HG02678 (cell line): Measurements from ENCODE around the gene ERCC6L2.

ENCODE experiments used
- ATAC-seq: cut with Tn5 transposase; IDR thresholded peaks from one replicate; pipeline ENCODE4 v1.9.1; 2021; ENCODE audit warnings: mild to moderate bottlenecking, moderate library complexity; ENCODE audit not compliant: unreplicated experiment

Gene ERCC6L2

DNA sequence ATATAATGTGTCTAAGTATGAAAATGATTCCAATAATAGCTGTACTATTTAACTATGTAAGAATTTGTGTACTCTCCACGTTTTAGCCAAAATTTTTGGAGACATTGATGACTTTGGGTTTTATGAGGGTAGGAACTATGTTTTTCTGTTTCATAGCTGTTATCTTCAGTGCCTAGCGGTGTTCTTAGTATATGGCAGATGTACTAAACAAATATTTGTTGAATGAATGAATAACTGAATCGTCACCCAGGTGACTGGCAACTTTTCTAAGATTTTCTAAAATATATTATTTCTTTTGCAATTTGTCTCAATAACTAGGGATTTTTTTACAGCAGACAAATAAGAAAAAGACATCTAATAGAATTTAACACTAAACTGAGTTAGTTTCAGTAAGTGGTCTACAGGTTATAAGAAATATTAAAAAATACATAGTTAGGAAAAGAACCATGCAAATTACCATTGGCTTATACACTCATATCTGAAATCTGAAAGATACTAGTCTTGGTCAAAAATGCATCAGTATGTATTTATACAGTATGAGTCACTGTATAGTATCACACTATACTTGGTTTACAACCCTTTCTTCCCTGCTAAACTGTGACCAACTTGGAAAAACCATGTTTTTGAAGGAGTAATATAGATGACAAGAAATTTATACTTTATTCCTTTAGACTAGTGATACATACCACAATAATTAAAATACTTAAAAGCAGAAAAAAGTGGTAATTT is 10.5 kb upstream of the ERCC6L2 start:
- no peak for ATAC-seq

DNA sequence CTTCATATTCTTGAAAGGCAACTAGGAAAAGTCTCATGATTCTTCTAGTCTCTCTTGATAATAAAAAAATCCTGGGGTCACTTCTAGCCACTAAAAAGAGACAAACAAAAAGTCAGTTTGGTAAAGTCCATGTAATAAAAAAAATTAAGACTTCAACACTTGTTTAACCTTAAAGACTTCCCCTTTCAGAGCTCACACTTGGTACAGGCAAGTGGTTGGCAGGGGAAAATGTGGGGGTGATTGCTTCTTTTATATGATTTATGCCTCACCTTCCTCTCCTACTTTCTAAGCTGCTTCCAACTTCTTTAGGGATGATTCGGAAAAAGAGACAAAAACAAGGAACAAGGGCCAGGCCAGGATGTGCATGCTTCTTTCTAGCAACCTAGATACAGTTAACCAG is 5.1 kb upstream of the ERCC6L2 start:
- ATAC-seq: no peak

DNA sequence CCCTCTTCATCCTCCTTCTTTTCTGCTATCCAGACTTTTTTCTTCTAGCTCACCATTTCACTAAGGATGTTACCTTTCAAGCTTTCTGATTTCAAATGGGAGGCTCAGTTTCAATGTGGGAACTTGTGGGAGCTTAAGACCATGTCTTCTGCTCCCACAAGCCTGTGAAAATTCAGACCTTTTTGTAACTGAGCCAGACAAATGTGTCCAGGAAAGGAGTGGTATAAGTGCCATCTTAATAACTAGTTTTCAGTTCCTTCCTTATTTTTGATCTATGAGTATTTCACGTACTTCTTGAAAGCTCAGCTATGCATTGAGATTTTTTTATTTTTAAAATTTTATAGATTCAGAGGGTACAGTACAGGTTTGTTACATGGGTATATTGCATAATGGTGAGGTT is 4.6 kb upstream of the ERCC6L2 start:
- no peak for ATAC-seq

DNA sequence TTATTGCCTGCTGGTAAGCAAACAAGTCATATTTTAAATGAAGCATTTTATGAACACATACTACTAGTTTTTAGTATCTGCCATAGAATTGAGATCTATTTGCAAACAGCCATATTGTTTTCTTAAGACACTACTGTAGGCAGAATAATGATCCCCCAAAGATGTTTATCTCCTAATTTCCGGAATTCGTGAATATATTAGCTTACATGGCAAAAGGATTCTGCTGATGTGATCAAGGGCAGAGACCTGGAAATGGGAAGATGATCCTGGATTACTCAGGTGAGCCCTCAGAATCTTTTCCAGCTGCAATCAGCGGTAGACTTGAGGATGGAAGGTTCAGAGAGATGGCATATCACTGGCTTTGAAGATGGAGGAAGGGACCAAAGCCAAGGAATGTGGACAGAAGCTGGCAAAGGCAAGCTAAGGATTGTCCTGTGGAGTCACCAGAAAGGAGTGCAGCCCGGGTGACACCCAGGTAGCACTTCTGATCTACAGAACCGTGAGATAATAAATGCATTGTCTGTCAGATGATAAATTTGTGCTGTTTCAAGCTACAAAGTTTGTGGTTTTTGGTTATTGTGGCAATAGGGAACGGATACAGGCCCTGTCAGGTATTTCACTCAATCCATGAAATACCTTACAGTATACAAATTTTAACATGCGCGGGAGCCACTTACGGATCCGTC is 1.0 kb upstream of the ERCC6L2 start:
- no peak for ATAC-seq

DNA sequence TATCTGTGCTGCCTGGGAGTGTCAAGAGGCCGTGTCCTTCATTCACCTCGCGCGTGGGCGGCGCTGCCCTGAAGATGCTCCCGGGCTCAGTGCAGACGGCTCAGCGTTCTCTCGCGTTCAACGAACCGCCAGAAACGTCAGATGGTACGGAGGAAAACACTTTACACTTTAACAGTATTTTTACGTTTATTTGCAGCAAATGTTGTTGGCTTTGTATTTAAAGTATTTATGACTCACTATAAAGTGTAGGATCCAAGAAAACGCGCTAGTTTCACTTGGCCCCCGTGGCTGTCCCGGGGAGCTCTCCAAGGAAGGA is 544 bp upstream of the ERCC6L2 start:
- no peak for ATAC-seq

DNA sequence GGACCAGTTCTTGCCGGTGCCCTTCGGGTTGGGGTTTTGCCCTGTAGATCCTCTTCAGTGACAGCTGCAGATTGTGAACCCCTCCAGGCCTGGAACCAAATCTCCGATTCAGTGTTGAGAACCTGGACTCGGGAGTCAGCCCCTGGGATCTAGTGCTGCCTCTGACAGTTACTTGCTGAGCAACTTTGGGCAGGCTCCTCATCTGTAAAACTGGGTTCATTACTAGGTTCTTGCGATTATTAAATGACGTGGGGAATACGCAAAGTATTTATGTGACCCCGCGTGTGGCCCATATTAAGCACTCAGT is 600 bp downstream of the ERCC6L2 start:
- ATAC-seq: no peak

DNA sequence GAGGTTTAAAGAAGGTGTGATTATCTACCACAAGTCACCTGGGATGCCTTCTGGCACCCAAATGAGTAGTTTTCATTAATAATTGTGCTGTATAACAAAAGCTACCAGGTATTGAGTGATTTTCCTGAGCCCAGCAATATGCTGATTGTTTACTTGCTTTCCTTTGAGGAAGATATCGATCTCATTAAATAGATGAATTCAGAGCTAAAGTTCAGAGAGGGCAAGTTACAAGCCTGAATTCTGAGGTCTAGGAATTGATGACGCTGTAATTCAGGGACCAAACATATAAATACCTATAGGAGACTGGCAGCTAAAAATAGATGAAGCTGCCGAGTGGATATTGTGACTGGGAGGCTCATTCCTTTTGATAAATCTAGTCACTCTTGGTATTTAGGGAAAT is 1.1 kb downstream of the ERCC6L2 start:
- no peak for ATAC-seq

DNA sequence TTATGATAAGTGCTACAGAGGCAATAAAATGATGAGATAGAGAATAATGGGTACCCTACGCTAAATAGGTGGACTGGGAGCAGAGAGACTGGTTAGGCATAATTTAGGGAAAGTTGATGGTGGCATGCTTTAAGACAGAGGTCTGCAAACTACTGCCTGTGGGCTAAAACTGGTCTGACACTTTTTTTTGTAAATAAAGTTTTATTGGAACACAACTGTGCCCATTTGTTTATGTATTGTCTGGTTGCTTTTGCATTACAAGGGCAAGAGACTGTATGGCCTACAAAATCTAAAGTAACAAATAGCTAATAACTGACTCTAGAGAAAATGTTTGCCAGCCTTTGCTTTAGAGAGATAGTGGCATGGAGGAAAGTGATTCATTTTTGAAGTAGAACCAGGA is 2.5 kb downstream of the ERCC6L2 start:
- no peak for ATAC-seq

DNA sequence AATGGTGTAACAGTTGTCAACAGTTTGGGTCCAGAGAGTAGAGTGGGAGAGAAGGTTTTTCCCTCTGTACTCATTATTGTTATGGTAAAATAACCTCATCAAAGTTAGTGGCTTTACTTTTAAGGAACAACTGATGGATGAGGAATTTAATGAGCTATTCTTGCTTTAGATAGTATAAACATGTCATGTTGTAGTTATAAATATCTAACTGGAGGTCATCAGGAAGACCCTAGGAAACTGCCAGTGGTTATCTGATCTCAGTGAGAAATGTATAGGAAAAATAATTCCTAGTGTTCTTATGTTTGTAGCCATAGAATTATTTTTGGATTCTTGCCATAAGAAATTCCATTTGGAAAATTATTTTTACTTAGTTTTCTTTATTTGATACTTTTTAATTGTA is 4.1 kb downstream of the ERCC6L2 start:
- ATAC-seq: no peak

DNA sequence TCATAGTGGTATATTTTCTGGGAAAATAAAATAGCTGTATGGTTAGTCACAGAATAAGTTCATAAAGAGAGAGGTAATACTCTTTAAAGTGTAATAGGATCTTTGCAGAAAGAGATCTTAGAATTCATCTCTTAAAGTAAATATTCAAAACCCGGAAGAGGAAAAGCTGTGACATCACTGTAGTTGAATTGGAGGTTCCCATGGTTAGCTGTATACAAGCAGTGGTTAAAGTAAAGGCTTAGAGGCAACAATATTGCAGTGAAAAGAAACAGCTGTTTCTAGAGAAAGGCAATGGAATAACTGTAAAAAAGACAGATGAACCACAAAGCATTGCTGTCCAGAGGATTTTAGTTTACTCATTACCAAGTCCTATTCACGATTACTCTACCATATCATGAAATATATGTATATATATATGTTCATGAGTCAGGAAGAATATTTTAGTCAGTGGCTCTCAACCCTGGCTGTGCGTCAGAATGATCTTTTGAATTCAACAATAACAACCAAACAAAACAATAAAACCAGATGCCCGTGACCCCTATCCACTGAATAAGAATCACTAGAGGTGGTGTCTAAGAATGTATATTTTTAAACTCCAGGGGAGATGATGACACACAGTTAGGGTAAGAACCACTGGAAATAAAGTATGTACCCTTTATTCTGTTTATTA is 4.7 kb downstream of the ERCC6L2 start:
- ATAC-seq: no peak

DNA sequence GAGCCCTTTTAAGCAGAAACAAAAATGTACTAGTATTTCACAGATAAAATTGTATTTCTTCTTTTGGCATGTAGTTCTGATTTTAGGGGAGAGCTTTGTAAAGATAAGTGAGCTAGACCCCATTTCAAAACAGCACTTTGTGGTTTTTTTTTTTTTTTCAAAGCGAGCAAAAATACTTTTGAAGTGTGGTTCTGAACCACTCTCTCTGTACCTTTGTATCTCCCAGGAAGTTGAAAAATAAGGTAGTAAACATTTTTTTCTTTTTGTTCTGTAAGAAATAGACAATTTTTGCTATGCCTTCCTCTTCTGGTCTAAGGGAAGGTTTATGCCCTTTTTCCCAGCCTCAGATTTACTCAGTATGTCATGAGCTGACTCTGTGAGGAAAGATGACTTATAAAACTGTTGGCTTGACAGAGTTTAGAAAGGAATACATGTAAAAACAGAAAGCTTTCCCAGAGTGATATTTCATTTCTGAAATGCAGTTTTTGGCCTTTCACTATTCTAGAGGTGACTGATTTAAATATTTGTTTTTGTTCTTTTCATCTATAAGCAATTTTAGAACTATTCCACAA is 12.5 kb downstream of the ERCC6L2 start:
- no peak for ATAC-seq

DNA sequence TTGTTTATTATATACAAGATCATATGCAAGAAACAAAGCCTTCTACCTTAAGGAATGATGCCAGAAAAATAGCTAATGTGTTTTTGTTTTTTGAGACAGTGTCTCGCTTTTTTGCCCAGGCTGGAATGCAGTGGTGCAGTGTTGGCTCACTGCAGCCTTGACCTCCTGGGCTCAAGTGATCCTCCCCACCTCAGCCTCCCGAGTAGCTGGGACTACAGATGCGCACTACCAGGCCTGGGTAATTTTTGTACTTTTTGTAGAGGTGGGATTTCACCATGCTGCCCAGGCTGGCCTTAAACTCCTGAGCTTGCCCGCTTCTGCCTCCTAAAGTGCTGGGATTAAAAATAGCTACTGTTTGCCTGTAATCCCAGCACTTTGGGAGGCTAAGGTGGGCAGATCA is 15.1 kb downstream of the ERCC6L2 start:
- no peak for ATAC-seq

DNA sequence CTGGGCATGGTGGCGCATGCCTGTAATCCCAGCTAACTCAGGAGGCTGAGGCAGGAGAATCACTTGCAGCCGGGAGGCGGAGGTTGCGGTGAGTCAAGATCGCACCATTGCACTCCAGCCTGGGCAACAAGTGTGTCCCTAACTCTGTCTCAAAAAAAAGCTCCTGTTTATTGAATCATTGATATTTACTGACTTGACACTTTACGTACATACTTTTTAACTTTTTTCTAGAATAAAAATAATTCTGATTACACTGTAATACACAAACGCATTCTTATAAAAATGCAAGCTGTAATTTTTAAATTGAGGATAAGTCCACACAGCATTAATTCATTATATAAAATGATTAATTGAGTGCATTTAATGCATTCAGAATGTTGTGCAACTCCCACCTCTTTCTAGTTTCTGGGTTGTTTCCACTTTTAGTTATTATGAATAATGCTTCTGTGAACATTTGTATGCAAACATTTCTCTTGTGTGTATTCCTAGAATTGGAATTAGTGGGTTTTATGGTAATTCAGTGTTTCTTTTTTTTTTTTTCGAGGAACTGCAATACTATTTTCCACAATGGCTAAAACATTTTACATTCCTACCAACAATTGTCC is 15.7 kb downstream of the ERCC6L2 start:
- no peak for ATAC-seq

DNA sequence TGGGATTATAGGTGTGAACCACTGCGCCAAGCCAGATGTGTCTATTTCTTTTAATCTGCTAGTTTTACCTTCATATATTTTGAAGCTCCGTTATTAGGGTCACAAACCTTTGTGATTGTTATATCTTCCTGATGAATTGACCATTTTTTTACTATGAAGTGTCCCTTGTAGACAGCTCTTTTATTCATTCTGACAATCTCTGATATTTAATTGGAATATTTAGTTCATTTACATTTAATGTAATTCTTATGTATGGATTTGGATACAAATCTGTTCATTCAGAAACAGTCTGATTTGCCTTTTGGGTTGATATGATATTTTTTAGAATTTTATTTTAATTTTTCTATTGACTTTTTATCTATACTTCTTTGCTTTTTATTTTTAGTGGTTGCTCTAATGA is 17.2 kb downstream of the ERCC6L2 start:
- ATAC-seq: no peak

DNA sequence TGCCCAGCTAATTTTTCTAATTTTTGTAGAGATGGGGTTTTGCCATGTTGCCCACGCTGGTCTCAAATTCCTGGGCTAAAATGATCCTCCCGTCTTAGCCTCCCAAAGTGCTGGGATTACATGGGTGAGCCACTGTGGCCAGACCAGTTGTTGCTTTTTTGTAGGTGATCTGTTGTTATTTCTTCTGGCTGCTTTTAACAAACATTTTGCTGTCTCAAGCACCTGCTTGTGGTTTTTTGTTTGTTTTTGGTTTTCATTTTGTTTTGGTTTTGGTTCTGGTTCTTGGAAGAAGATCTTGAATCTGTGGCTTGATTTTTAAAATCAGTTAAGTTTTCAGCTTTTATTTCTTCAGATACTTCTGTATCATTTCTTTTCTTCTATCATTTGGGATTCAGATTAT is 21.1 kb downstream of the ERCC6L2 start:
- ATAC-seq: no peak

DNA sequence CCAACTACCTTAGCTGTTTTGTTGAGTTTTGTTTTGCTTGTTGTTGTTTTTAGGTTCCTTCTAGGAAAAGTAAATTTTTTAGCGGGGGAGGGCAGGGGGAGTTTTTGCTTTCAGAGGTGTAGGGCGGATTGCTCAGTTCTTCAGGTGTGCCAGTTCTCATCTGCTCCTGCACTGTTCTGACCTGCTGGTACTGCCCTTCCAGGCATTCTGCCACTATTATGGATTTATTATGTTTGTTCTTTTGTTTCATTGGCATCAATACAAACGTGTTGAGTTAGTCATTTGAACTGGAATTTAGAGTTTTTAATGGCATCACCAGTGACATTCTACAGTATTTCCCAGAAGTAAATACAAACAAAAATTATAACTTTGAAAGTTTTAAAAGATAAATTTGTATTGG is 26.0 kb downstream of the ERCC6L2 start:
- ATAC-seq: no peak

DNA sequence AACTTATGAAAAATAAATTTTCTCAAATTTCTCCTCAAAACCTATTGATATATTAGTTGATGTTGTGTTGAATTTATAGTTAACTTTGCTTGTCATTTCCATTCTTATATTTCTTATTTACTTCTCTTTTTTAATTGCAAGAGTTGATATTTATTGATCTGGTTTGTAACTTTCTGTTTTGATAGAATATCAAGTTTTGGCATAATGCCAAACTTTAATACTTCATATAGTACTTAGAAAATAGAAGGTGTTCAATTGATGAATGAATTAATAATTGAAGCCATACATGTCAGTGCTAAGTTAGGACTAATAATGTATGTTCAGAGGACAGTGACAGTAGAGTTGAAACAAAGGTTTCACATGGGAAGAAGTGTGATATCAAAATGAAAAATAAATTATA is 27.9 kb downstream of the ERCC6L2 start:
- ATAC-seq: no peak

DNA sequence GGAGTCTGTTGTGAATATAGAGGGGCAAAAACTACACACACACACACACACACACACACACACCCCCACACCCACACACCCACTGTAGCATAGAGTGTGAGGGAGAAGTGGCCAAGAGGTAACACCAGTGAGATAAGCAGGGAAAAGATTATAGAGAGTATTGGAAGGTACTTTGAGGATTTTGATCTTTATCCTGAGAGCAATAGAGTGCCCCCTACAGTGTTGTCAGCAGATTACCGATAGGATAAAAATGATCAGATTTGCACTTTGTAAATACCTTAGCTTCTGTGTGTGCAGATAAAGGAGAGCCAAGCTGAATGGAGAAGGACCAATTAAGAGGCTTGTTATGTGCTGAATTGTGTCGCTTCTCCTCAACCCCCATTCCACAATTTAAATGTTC is 32.3 kb downstream of the ERCC6L2 start:
- ATAC-seq: no peak

DNA sequence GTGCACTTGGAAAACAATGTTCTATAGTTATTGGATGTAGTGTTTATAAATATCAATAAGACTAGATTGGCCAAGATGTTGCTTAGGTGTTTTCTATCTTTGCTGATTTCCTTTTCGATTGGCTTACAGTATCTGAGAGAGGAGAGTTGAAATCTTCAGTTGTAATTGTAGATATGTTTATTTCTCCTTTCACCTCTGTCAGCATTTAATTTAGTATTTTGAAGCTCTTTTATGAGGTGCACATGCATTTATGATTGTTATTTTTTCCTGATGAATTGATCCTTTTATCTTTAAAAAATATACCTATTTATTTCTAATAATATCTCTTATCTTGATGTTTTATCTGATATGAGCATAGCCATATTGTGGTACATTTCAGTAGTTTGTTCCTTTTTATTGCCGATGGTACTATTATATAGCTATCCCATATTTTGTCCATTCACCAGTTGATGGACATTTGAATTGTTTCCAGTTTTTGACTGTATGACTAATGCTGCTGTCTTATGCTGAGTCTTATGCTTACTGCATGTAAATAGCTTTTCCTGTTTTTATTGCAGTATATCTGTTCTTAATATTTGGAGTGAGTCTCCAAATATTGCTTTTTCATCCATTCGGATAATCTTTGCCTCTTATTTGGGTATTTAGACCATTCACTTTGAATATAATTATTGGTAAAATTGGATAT is 34.7 kb downstream of the ERCC6L2 start:
- no peak for ATAC-seq

DNA sequence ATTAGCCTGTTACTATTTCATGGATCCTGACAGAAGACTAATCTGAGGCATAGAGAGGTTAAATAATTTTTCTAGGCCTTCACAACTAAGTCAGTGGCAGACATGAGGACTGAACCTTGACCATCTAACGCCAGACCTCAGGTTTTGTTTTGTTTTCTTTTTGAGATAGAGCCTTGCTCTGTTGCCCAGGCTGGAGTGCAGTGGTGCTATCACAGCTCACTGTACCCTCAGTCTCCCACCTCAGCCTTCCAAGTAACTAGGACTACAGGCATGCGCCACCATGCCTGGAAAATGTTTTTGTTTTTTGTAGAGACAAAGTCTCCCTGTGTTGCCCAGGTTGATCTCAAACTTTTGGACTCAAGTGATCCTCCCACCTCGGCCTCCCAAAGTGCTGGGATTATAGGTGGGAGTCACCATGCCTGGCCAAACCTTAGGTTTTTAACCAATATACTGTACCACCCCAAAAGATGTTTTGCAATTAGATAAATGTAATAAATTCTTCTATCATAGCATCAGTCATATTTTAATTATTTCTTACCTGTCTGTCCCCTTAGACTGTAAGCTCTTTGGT is 35.4 kb downstream of the ERCC6L2 start:
- no peak for ATAC-seq

DNA sequence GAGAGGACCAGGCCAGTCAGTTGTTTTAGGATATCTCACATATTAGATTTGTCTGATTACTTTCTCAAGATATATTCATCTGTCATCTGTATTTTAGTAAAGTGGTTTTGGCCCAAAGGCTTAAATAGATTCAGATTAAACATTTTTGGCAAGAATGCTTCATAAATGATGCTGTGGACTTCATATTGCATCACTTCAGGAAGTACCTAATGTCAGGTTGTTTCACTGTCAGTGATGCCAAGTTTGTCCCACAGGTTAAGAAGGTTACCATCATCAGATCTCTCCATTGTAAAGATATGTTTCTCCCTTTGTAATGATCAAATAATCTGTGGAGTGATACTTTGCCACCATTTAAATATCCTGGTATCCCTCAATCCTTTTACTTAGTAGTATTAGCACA is 37.3 kb downstream of the ERCC6L2 start:
- ATAC-seq: no peak
